RCC 7860 (cell line): ENCODE data around the gene NUDT17.
A peak's percentile ranks its signal among the peaks of the same experiment; 100 is the strongest.
"Not testable (repeated sequence)": the region's sequence is repeated elsewhere in the genome, so short reads cannot be mapped to it uniquely, and the experiment has no call there.

Experiments used
- DNase-seq: peaks from one replicate; pipeline ENCODE4 v3.0.0-alpha.2; 2015; ENCODE audit warnings: low spot score
- FAIRE-seq: peaks from 2 replicates; lab custom pipeline; 2012; peaks lifted over from hg19 to GRCh38; lab: Jason Lieb, UNC

The NUDT17 gene, protein sequence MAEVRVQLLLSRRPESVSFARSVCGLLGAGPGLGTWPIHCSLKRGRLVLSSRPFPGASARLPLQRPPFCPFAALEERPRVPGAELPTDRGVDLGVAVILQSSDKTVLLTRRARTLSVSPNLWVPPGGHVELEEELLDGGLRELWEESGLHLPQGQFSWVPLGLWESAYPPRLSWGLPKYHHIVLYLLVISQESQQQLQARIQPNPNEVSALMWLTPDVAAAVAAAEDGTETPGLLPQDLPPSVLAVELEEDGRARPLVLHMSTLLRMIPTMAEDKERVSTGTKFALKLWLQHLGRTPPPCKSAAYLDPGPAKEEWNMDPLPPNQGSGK

DNA sequence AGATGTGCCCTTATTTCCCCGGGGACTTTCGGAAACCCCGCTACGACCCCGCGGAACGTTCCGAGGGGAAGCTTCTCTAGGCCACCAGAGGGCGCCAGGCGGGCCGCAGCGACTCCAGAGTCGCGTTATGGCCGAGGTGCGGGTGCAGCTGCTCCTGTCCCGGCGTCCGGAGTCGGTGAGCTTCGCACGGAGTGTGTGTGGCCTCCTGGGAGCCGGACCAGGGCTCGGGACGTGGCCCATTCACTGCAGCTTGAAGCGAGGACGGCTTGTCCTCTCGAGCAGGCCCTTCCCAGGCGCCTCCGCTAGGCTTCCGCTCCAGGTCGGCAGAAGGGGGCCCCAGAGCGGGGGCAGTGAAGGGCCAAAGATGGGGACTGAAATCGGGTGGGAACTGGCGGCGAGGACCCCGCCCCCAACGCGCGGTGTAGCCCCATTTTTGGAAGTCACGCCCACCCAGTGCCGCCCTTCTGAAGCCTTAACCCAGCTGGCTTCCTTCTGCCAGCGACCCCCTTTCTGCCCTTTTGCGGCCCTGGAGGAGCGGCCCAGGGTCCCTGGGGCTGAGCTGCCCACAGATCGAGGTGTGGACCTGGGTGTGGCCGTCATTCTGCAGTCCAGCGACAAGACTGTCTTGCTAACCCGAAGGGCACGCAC lies at the start of gene NUDT17:
NUDT17 (plus strand) TSS at position 117 of the 648 bp plus-strand sequence; CDS start at position 128, 11 bp downstream.
- FAIRE-seq: no peak
- peak; percentile 31 for DNase-seq

DNA sequence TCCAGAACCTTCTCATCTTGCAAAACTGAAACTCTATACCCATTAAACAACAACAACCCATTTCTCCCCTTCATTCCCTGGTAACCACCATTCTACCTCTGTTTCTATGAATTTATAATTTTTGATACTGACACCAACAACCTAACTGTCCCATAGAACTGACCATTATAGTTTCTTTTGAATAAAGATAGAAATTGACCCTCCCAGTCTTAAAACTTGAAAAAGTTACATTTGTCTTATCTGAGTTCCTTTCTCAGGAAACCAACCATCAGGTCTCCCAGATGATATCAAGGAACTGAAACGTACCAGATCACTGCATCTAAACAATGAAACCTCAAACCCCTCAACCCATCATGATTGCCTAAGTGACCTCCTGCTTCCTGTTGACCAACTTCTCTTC lies 48.7 kb upstream of the NUDT17 start:
- DNase-seq (no peak), FAIRE-seq (no peak)

DNA sequence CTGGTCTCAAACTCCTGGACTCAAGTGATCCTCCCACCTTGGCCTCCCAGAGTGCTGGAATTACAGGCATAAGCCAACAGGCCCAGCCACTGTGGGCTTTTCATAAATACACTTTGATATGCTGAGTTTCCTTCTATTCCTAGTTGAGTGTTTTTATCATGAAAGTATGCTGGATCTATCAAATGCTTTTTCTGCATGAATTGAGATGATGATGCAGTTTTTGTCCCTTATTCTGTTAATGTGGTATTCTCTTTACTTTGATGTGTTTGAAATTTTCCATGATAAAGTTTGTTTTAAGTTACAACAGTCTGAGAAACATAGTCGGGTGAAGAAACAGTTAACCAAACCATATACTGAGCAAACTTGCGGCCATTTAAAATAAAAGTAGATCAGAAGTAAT lies 45.6 kb upstream of the NUDT17 start:
- no peak for DNase-seq

DNA sequence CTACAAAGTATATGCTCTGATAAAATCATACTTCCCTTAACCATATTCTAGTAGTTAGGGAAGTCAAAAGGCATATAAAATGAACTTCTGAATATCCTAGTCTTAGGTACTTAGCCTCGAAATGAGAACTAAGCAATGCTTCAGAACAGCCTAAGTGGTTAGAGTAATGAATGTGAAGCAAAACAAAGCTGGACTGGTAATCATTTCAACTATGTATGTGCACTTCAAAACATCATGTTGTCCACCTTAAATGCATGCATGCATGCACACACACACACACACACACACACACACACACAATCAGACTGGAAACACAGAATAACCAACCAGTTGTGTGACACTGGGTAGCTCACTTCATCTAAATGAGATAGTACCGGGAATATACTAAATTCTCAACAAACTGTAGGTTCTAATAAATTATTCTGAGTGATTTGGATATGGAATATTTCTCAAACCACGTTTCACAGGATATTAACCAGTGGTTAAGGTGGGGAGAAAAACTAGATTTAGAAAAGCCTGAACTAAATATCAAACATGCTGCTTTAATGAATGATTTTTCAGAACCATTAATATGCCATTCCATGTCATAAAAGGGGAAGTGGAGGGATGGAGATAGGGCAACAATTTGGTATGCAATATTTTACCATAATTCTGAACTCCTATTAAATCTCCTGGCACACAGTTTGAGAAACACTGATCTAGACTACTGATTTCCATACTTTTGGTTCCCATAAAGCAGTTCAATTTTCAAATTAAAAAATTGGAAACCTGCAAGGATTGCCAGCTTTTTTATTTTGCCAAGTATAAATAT lies 41.0 kb upstream of the NUDT17 start:
- FAIRE-seq: no peak
- DNase-seq: no peak

More for the DNA sequence above, 45.6 kb upstream of the NUDT17 start:
- FAIRE-seq: no peak

DNA sequence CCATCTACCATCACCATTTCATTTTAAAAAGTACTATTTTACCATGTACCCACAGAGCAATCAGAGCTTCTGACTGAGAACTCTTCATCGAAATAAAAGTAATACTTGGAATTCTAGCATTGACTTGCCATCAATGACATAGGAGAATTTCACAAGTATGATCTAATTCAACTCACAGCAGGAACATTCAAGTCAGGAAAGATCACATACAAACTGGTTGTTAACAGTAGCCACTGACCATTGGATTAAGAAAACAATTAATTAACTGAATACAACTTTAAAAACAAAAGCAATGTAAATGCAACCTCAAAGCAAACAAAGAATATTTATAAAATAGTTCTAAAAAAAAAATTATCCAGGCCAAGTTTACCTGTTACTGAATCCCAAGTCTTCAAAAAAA lies 40.4 kb upstream of the NUDT17 start:
- DNase-seq (no peak), FAIRE-seq (no peak)

DNA sequence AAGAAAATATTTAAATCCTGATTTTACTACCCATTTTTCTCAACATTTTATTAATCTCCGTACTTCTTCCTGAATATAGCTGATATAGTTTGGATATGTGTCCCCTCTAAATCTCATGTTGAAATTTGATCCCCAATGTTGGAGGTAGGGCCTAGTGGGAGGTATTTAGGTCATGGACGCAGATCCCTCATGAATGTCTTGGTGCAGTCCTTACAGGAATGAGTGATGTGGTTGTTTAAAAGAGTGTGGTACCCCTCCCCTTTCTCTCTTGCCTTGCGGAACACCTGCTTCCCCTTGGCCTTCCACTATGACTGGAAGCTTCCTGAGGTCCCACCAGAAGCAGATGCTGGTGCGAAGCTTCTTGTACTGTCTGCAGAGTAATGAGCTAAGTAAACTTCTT lies 39.0 kb upstream of the NUDT17 start:
- no peak for FAIRE-seq
- DNase-seq: no peak

DNA sequence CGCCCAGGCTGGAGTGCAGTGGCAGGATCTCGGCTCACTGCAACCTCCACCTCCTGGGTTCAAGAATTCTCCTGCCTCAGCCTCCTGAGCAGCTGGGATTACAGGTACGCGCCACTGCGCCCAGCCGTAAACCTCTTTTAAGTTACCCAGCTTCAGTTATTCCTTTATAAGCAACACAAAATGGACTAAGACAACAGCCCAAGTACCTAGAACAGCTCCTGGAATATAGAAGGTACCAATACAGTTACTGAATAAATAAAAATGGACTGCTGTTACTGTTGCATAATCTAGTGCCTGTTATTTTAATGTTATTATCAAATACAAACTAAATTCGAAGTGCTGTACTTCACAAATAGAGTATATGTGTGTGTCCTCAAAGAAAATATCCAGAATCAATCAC lies 38.6 kb upstream of the NUDT17 start:
- no peak for DNase-seq
- no peak for FAIRE-seq

DNA sequence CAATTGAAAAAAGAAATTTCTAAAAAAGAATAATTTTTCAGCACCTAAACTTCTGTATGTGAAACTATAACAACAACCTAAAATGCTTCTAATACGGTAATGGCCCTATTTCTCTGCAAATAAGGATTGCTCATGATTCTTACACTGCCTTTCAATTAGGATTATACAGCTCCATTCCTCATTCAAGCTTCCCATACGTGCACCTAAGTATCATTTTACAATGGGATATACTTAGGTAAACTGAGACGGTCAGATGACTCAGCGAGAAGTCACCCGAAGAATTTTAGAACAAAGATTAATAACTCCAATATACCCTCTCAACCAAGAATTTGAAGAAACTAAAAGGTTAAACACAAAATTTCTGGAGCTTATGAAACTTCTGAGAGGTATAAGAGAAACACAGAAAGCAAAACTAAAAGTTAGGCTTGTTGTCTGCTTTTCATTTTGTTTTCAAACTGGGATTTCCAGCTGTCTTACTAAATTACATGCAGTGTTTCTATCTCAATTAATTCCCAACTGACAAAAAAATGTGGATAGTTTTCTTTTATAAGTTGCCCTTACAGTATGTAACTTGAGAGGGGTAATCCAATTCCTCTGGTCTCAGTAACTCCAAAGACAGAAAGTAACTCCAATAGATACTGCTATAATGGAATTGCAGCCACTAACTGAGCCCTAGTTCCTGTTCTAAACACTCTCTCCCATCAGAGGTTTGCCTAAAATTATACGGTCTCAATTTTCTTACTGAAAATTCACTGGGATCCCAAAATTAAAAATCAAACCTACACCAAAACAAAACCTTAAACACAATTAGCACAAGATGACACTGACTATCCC lies 32.2 kb upstream of the NUDT17 start:
- not testable (repeated sequence) for DNase-seq
- peak; percentile 87 for FAIRE-seq

DNA sequence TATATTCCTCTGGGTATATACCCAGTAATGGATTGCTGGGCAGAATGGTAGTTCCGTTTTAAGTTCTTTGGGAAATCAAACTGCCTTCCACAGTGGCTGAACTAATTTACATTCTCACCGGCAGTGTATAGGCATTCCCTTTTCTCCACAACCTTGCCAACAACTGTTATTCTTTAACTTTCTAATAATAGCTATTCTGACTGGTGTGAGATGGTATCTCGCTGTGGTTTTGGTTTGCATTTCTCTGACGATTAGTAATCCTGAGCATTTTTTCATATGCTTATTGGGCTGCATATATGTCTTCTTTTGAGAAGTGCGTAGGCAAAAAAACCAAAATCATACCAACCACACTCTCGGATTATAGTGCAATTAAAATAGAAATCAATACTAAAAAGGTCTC lies 27.3 kb upstream of the NUDT17 start:
- peak; percentile 80 for DNase-seq
- FAIRE-seq: peak; percentile 97

DNA sequence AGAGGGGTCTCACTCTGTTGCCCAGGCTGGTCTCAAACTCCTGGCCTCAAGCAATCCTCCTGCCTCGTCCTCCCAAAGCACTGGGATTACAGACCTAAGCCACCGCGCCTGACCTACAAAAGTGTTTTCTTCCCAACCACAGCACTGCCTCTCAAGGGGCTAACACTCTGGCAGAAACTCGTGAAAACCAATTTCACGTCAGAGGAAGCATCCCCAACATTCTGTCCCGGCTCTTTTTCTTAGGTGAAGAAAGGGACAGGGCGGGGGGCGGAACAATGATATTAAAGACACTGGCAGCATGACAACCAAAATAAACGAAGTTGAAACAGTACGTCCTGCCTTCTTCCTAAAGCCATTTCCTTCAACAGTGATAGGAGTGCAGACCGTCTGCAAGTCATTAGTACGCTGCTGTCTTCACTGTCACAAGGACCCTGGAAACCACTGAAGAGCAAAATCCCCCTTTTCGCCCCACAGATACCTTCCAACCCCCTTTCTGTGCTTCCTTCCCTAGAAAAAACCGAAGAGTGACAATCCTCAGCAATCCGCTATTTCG lies 22.6 kb upstream of the NUDT17 start:
- not testable (repeated sequence) for DNase-seq, FAIRE-seq

DNA sequence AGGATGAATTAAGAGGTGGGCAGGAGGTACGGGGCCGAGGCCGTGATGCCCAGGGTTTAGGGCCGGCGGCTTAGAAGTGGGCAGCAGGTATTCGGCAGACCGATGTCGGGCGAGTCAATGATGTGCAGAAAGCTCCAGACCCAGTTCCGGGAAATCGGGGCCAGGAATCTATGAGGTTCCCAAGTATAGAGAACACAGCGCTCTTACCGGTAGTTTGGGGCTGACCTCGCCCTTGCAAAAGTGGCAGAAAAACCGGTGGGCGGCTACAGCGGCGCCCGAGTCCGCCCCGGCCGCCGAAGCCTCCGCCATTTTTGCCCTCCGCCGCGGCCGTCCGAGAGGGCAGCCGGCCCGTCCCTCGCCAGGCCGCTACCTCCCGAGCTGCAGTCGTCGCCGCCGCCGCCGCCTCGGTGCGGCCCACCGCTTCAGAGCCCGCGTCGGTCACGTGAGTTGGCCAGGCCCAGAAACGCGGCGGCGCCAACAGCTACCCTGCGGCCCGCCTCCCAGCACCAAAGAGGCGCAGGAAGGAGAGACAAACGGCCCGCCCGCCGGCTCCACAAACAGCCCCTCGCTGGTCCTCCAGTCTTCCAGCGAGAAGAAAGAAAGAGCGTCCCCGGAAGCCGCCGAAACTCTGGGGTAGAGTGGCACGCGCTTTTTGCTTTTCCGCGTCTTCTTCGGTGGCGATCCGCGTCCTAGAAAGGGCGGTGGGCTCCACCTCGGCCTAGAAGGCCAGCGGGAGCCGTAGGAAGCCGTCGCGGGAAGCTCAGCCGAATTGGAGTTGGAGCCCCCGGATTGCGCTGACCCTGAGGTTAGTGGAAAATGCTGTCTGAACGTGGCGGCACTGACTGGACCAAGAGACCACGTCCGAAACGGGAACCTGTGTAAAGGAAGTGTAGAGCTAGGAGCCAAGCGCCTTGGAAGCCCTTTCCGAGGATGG lies 21.6 kb upstream of the NUDT17 start, which contains the start of the genes POLR3C and RNF115:
POLR3C (plus strand) TSS at position 636 of the 934 bp plus-strand sequence. CDS start 1,577 bp downstream, outside the sequence.
RNF115 (minus strand) TSS at position 531 of the 934 bp plus-strand sequence; CDS start at position 309, 222 bp downstream.
- peak; percentile 83 for DNase-seq

DNA sequence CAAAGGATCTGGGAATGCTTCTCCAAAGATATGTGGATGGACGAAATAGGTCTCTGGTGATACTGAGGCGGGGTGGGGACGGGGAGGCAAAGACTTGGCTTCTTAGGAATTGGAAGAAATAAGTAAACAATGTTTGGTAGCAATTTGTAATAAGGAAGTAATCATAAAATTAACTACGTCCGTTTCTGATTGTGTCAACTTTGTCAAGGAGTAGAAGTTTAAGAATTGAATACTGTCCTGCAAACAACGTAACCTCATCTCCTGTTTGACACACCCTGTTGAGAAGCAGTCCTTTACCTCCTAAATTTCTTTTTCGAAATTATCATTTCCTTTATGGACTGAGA lies 21.0 kb upstream of the NUDT17 start:
- FAIRE-seq (no peak), DNase-seq (peak; percentile 11)

More for the DNA sequence above, 21.6 kb upstream of the NUDT17 start, which contains the start of the genes POLR3C and RNF115:
- FAIRE-seq: no peak

DNA sequence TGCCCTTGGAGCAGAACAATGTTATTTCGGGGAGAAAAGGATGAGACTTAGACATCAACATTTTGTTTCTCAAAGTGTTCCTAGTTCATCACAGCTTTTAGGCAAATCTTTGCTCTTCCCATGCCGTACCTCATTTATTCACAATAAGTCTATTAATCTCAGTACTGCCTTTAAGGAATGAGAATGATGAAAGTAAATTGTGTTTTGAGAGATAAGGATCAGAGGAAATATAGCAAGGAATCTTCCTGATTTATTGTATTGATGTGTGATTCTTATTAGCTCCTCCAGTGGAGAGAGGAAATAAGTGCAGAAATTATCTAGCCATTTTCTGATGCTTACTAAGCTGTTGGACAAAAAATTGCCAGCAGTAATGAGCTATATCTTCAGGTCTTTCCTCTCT lies 19.4 kb upstream of the NUDT17 start:
- DNase-seq (no peak), FAIRE-seq (no peak)

DNA sequence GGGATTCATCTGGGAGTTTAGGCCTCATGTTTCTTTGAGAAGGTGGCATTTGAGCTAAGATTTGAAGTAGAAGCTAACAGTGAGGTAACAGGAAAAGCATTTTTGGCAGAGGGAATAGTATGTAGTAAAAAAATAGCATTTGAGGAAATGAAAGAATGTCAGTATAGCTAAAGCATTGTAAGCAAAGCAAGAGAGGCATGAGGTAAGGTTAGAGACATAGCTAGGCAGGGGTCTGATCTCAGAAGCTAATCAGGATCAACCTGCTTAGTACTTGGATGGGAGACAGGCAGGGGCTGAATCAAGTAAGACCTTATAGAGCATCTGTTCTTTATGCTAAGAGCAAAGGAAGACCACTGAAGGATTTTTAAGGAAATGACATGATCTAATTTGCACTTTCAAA lies 17.5 kb upstream of the NUDT17 start:
- no peak for FAIRE-seq
- no peak for DNase-seq

DNA sequence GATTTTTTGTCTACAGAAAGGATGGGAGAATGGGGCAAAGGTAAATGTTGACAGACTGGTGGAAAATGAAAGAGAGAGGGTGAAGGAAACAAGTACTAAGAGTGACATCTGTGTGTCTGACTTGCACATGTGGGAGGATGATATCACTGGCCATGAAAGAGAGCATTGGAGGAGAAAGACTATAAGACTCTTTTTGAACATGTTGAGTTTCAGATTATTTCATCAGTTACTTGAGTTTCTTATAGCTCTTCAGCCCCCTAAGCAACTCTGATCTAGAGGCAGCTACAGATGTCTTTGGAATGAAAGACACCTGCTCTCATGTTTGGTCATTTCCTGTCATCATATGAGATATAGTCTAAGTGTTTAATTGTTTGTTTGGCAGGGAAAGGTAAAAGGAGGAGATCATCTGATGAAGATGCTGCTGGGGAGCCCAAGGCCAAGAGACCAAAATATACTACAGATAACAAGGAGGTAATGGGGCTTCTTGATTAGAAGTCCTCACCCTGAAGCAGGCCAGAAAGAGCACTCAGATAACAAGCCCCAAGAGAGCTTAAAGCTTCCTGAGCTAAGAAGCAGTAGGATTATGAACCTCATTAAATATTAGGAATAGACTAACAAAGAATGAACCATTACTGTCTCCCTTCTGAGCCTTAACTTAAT lies 16.9 kb upstream of the NUDT17 start:
- DNase-seq (no peak), FAIRE-seq (no peak)

DNA sequence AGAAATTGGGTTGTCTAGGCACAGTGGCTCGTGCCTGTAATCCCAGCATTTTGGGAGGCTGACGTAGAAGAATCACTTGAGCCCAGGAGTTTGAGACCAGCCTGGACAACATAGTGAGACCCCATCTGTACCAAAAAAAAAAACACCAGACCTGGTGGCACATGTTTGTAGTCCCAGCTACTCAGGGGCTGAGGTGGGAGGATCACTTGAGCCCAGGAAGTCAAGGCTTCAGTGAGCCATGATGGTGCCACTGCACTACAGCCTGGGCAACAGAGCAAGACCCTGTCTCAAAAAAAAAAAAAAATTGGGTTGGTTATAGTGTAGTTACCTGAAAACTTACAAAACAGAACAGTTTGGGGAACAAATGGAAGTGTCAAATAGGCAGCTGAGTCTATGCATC lies 14.6 kb upstream of the NUDT17 start:
- not testable (repeated sequence) for DNase-seq, FAIRE-seq

DNA sequence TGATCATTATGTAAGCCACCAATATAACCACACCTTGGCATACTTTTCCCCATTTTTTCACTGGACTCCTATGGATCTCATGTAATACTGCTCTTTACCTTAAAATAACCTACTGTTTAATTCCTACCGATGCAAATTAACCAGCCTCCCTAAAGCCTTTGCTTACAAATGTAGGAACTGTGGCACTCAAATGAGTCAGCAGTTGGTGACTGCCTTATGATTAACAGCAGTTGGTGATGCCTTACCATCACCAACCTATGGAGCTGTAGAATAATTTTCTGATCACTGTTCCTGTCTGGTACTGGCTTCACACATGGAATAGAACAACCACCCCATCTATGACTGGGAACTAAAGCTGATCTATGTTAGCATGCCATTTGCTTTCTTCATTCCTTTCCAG lies 7.8 kb upstream of the NUDT17 start:
- no peak for FAIRE-seq
- peak; percentile 12 for DNase-seq

DNA sequence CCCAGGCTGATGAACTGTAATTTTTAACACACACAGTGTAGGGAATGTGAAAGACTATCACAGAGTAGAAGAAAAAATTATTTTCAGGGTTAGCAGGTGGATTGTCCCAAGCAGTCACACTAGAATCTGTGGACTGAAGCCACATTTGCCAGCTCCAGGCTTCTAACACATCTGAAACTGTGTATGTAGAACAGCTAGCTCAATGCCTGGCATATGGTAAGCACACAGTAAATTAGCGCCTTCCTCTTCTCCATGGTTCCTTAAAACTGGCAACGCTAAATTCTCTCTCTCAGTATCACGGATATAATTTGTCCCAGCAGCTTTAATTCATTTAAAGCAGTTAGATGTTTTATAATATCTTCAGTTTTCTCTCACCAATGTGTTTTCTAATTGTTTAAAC lies 2.4 kb upstream of the NUDT17 start:
- DNase-seq (no peak), FAIRE-seq (no peak)

DNA sequence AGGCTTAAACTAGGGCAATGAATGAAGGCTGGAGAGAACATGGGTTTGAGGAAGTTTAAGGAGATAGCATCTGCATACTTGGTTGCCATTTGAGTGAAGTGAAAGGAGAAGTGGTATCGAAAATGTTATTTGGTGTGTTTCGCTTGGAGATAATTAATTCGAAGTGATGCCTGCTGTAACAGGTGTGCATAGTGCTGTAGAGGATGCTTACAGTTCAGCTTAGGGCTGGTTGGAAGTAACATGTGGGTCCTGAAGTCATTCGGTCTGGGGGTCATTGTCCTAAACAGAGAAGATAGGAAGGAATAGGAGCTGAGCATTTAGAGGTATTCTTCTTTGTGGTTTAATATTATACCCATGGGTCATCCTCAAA lies 301 bp upstream of the NUDT17 start:
- DNase-seq (no peak), FAIRE-seq (no peak)
